Muscle layer of duodenum (tissue), 2 donors: ENCODE measurements around the gene CDH13.

Source experiments
- H3K27ac ChIP-seq: one replicate; pipeline ENCODE4 v1.7.0; 2013; ENCODE audit warnings: mild to moderate bottlenecking, low read length
- H3K27me3 ChIP-seq: one replicate; pipeline ENCODE4 v1.7.0; 2013; ENCODE audit warnings: low read depth, mild to moderate bottlenecking, control low read depth, low read length
- H3K36me3 ChIP-seq, 2 donors: one replicate each; pipeline ENCODE4 v1.7.0; 2013; ENCODE audit warnings: low read length in 2 of 2, control low read depth in 1 of 2, mild to moderate bottlenecking in 1 of 2; ENCODE audit not compliant: insufficient read depth in 2 of 2, control insufficient read depth in 1 of 2
- H3K4me1 ChIP-seq, 2 donors: one replicate each; pipeline ENCODE4 v1.7.0; 2013; ENCODE audit warnings: low read length in 2 of 2, mild to moderate bottlenecking in 2 of 2, control low read depth in 1 of 2, moderate library complexity in 1 of 2; ENCODE audit not compliant: insufficient read depth in 2 of 2, control insufficient read depth in 1 of 2
- H3K4me3 ChIP-seq, 2 donors: one replicate each; pipeline ENCODE4 v1.7.0; 2013; ENCODE audit warnings: low read length in 2 of 2, low read depth in 1 of 2, mild to moderate bottlenecking in 1 of 2
- H3K9me3 ChIP-seq, 2 donors: one replicate each; pipeline ENCODE4 v1.7.0; 2013; ENCODE audit warnings: low read length in 2 of 2, control low read depth in 1 of 2, mild to moderate bottlenecking in 1 of 2; ENCODE audit not compliant: control insufficient read depth in 1 of 2
- donor health status: healthy.

The CDH13 gene

GRCh38 chr16:82628711-82629110, 1.9 kb downstream of the CDH13 start:
- Histone ChIP-seq H3K27ac (no peak overlapping the region), H3K4me1 (peaks cover 0 to 21% of the 10 kb centered on the region in 2 donors), H3K27me3 (peaks cover 27% of the 10 kb centered on the region), H3K4me3 (no peak overlapping the region), H3K9me3 (no peaks in the 10 kb centered on the region), H3K36me3 (no peaks in the 10 kb centered on the region)

GRCh38 chr16:82629441-82630027, 2.8 kb downstream of the CDH13 start:
- Histone ChIP-seq H3K36me3 (no peaks in the 10 kb centered on the region), H3K4me3 (no peak overlapping the region), H3K27me3 (peaks cover 24% of the 10 kb centered on the region), H3K4me1 (peaks cover 0 to 21% of the 10 kb centered on the region in 2 donors), H3K9me3 (no peaks in the 10 kb centered on the region), H3K27ac (no peak overlapping the region)

GRCh38 chr16:82630219-82630618, 3.5 kb downstream of the CDH13 start:
- peaks cover 24% of the 10 kb centered on the region for H3K27me3 ChIP-seq

GRCh38 chr16:82630688-82631087, 3.9 kb downstream of the CDH13 start:
- Histone ChIP-seq H3K9me3 (no peaks in the 10 kb centered on the region), H3K36me3 (no peaks in the 10 kb centered on the region), H3K4me1 (peaks cover 0 to 21% of the 10 kb centered on the region in 2 donors), H3K4me3 (no peak overlapping the region), H3K27me3 (peaks cover 24% of the 10 kb centered on the region), H3K27ac (no peak overlapping the region)

More at GRCh38 chr16:82630219-82630618, 3.5 kb downstream of the CDH13 start:
- H3K27ac ChIP-seq, result no peak overlapping the region
- H3K4me1 ChIP-seq, result peaks cover 0 to 21% of the 10 kb centered on the region in 2 donors
- no peak overlapping the region for H3K4me3 ChIP-seq
- H3K36me3 ChIP-seq, result no peaks in the 10 kb centered on the region
- H3K9me3 ChIP-seq, result no peaks in the 10 kb centered on the region

GRCh38 chr16:82631701-82632685, 5.2 kb downstream of the CDH13 start:
- Histone ChIP-seq H3K36me3 (no peaks in the 10 kb centered on the region), H3K27ac (no peak overlapping the region), H3K4me1 (peaks cover 0 to 15% of the 10 kb centered on the region in 2 donors), H3K9me3 (no peaks in the 10 kb centered on the region), H3K27me3 (peaks cover 14% of the 10 kb centered on the region), H3K4me3 (no peak overlapping the region)

GRCh38 chr16:82633964-82634600, 7.3 kb downstream of the CDH13 start:
- Histone ChIP-seq H3K4me1 (peaks cover 0 to 7% of the 10 kb centered on the region in 2 donors), H3K36me3 (no peaks in the 10 kb centered on the region), H3K9me3 (no peaks in the 10 kb centered on the region), H3K27ac (no peak overlapping the region), H3K27me3 (peaks cover 2% of the 10 kb centered on the region), H3K4me3 (no peak overlapping the region)

- no peaks in the 10 kb centered on the region for H3K27me3 ChIP-seq
- H3K4me1 ChIP-seq, result peaks cover 0 to under 1% of the 10 kb centered on the region in 2 donors
- no peaks in the 10 kb centered on the region for H3K9me3 ChIP-seq
- no peak overlapping the region for H3K4me3 ChIP-seq
- H3K36me3 ChIP-seq, result no peaks in the 10 kb centered on the region
- H3K27ac ChIP-seq, result no peak overlapping the region
Measured at GRCh38 chr16:82634955-82635610, 8.3 kb downstream of the CDH13 start.

GRCh38 chr16:82636485-82636884, 9.7 kb downstream of the CDH13 start:
- H3K36me3 ChIP-seq, result no peaks in the 10 kb centered on the region
- H3K27ac ChIP-seq, result no peak overlapping the region
- H3K4me1 ChIP-seq, result no peaks in the 10 kb centered on the region
- H3K27me3 ChIP-seq, result no peaks in the 10 kb centered on the region
- H3K4me3 ChIP-seq, result no peak overlapping the region
- H3K9me3 ChIP-seq, result no peaks in the 10 kb centered on the region

GRCh38 chr16:82636958-82637357, 10.2 kb downstream of the CDH13 start:
- Histone ChIP-seq H3K27ac (no peak overlapping the region), H3K36me3 (no peaks in the 10 kb centered on the region), H3K27me3 (no peaks in the 10 kb centered on the region), H3K4me1 (no peaks in the 10 kb centered on the region), H3K4me3 (no peak overlapping the region), H3K9me3 (no peaks in the 10 kb centered on the region)

- Histone ChIP-seq H3K36me3 (no peaks in the 10 kb centered on the region), H3K4me3 (no peak overlapping the region), H3K27me3 (no peaks in the 10 kb centered on the region), H3K9me3 (no peaks in the 10 kb centered on the region), H3K4me1 (no peaks in the 10 kb centered on the region), H3K27ac (no peak overlapping the region)
Measured at GRCh38 chr16:82638095-82638798, 11.5 kb downstream of the CDH13 start.
